GM12878 (cell line): Measurements from ENCODE around the gene MRPS18B. TPM values are rescaled to one million over a fixed set of nuclear protein-coding genes. Genes with fewer than 3 reads are reported as not detected.

Experiments used
- BACH1 ChIP-seq: fragments of 450-650 bp; IDR thresholded peaks from 2 replicates; pipeline ENCODE4 v1.6.1; 2017; ENCODE audit warnings: mild to moderate bottlenecking, borderline replicate concordance
- CHD4 ChIP-seq: fragments of 200-600 bp; sonication (generic); IDR thresholded peaks from 2 replicates; pipeline ENCODE4 v1.6.1; 2016; ENCODE audit warnings: mild to moderate bottlenecking
- DPF2 ChIP-seq: fragments of 450-650 bp; IDR thresholded peaks from 2 replicates; pipeline ENCODE4 v1.6.1; 2017; ENCODE audit warnings: mild to moderate bottlenecking
- EED ChIP-seq: sonication (generic); IDR thresholded peaks from 2 replicates; pipeline ENCODE4 v1.6.1; 2016; ENCODE audit warnings: antibody characterized with exemption, low read depth
- EZH2 ChIP-seq: IDR thresholded peaks from 2 replicates; pipeline ENCODE4 v1.6.1; 2012; ENCODE audit warnings: low read depth, mild to moderate bottlenecking, control low read depth, inconsistent platforms, low read length, borderline replicate concordance; ENCODE audit not compliant: control insufficient read depth
- GABPA ChIP-seq: IDR thresholded peaks from 2 replicates; pipeline ENCODE4 v1.6.1; 2014; ENCODE audit warnings: antibody characterized with exemption, low read depth, mild to moderate bottlenecking, inconsistent platforms
- HCFC1 ChIP-seq: fragments of 150-350 bp; IDR thresholded peaks from 2 replicates; pipeline ENCODE4 v1.6.1; 2014; ENCODE audit warnings: low read length
- JUNB ChIP-seq: IDR thresholded peaks from 2 replicates; pipeline ENCODE4 v1.6.1; 2016; ENCODE audit warnings: antibody characterized with exemption, mild to moderate bottlenecking
- KLF5 ChIP-seq: fragments of 450-650 bp; IDR thresholded peaks from 2 replicates; pipeline ENCODE4 v1.6.1; 2014; ENCODE audit warnings: mild to moderate bottlenecking; ENCODE audit not compliant: partially characterized antibody
- MTA2 ChIP-seq: fragments of 450-650 bp; IDR thresholded peaks from 2 replicates; pipeline ENCODE4 v1.6.1; 2016; ENCODE audit warnings: low read depth, mild to moderate bottlenecking, moderate library complexity
- NBN ChIP-seq: fragments of 450-650 bp; IDR thresholded peaks from 2 replicates; pipeline ENCODE4 v1.6.1; 2016
- NFXL1 ChIP-seq: fragments of 450-650 bp; IDR thresholded peaks from 2 replicates; pipeline ENCODE4 v1.6.1; 2017; ENCODE audit warnings: antibody characterized with exemption, mild to moderate bottlenecking, borderline replicate concordance
- NR2F1 ChIP-seq: fragments of 450-650 bp; conservative IDR thresholded peaks from 2 replicates; pipeline ENCODE4 v1.6.1; 2017; ENCODE audit warnings: mild to moderate bottlenecking
- POLR2A ChIP-seq: IDR thresholded peaks from 2 replicates; pipeline ENCODE4 v1.6.1; 2011; ENCODE audit warnings: low read depth, mild to moderate bottlenecking, low read length
- RFX5 ChIP-seq: IDR thresholded peaks from 2 replicates; pipeline ENCODE4 v1.6.1; 2011; ENCODE audit warnings: low read depth, low read length, improper control_type of control experiment
- STAT3 ChIP-seq: IDR thresholded peaks from 2 replicates; pipeline ENCODE4 v1.6.1; 2011; ENCODE audit warnings: low read depth, low read length, improper control_type of control experiment
- SUZ12 ChIP-seq: fragments of 200-600 bp; sonication (generic); IDR thresholded peaks from one replicate; pipeline ENCODE4 v1.6.1; 2018; ENCODE audit warnings: antibody characterized with exemption, mild to moderate bottlenecking; ENCODE audit not compliant: unreplicated experiment
- TARDBP ChIP-seq: IDR thresholded peaks from 2 replicates; pipeline ENCODE4 v1.6.1; 2016; ENCODE audit warnings: borderline replicate concordance
- ZSCAN29 ChIP-seq: fragments of 450-650 bp; IDR thresholded peaks from 2 replicates; pipeline ENCODE4 v1.6.1; 2017; ENCODE audit warnings: mild to moderate bottlenecking, moderate library complexity
- polyA plus RNA-seq, 11 experiments: library from polyadenylated mRNA; depleted of rRNA in 4 of 11; unstranded in 6 of 11; stranded (reverse) in 5 of 11; fragments of >200 nt; fragmentation: Nextera tagmentation in 4 of 11; fragmentation: Illumina TruSeq in 1 of 11; extraction: Ambion mirVana in 4 of 11; extraction: Trizol in 1 of 11; gene quantifications; 1 replicate in 1 of 11; 2 replicates in 10 of 11; pipeline versions ENCODE4 v1.2.1 to v1.2.3, GENCODE V29; 2011 to 2016; ENCODE audit warnings: inconsistent platforms in 2 of 11, missing spikeins in 2 of 11, low read depth in 1 of 11
- total RNA-seq, 4 experiments: library from RNA; depleted of rRNA in 3 of 4; stranded (reverse); fragments of >200 nt in 3 of 4; fragmentation: Illumina TruSeq in 1 of 4; extraction: Trizol in 1 of 4; gene quantifications; 2 replicates each; pipeline versions ENCODE4 v1.2.1 to v1.2.3, GENCODE V29; 2013 to 2021
- TF ChIP-seq, protein P1 (sequence below): fragments of 450-650 bp; formaldehyde crosslinking; IDR thresholded peaks from 2 replicates; pipeline ENCODE4 v1.5.0; 2022; ENCODE audit warnings: mild to moderate bottlenecking, missing genetic modification characterization
- TF ChIP-seq, protein P2 (sequence below): fragments of 450-650 bp; IDR thresholded peaks from 2 replicates; pipeline ENCODE4 v1.6.1; 2017; ENCODE audit warnings: mild to moderate bottlenecking, moderate library complexity
- TF ChIP-seq, protein P3 (sequence below): fragments of 450-650 bp; IDR thresholded peaks from 2 replicates; pipeline ENCODE4 v1.6.1; 2017; ENCODE audit warnings: low read depth, mild to moderate bottlenecking, moderate library complexity
- TF ChIP-seq, protein P4 (sequence below): IDR thresholded peaks from 2 replicates; pipeline ENCODE4 v1.6.1; 2012; ENCODE audit warnings: low read length, inconsistent platforms

Gene MRPS18B
- total and polyA plus RNA-seq, 10 of the 15 experiments (the other 5 are each of a cell fraction or from before 2014, with no cell fraction given): 80.9 to 259 (median 140) TPM

DNA sequence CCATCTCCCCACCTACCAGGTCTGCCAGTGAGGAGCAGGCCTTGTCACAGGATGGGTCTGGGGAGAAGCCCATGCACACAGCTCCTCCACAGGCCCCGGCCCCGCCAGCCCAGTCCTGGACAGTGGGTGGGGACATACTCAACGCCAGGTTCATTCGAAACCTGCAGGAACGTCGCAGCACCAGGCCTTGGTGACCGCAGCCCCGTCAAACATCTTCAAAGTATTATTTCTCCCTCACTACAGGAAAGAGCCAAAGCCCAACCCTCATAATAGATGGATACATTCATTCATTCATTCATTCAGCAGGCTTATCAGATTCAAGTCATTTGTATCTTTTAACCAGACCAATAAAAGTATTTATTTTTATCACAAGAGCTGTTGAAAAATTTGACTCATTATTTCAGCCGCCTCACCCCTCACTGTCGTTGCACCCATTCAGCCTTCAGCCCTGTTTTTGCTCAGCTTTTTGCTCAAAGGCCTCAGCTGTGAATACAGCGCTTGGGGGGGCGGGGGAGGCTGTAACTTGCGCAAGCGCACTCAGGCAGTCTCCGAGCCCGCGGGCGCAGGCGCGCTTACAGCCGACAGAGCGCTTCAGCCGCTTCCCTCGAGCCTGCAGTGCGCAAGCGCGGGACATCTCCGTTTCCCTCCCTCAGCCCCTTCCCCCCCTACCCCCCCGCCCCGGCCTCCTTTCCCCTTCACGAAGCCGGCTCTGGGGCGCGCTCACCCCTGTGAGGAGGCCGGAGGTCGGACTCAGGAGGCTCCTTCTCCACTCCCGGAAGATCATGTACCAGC, 29.0 kb downstream of the MRPS18B start, which contains the start of gene C6orf136 (continued):
- no peak for TF ChIP-seq MTA2
- TF ChIP-seq KLF5: no peak
- TF ChIP-seq EED: no peak
- TF ChIP-seq NBN: no peak
- TF ChIP-seq BACH1: no peak
- no peak for TF ChIP-seq NR2F1
- no peak for TF ChIP-seq RFX5
- TF ChIP-seq DPF2: no peak
- TF ChIP-seq, protein P1, sequence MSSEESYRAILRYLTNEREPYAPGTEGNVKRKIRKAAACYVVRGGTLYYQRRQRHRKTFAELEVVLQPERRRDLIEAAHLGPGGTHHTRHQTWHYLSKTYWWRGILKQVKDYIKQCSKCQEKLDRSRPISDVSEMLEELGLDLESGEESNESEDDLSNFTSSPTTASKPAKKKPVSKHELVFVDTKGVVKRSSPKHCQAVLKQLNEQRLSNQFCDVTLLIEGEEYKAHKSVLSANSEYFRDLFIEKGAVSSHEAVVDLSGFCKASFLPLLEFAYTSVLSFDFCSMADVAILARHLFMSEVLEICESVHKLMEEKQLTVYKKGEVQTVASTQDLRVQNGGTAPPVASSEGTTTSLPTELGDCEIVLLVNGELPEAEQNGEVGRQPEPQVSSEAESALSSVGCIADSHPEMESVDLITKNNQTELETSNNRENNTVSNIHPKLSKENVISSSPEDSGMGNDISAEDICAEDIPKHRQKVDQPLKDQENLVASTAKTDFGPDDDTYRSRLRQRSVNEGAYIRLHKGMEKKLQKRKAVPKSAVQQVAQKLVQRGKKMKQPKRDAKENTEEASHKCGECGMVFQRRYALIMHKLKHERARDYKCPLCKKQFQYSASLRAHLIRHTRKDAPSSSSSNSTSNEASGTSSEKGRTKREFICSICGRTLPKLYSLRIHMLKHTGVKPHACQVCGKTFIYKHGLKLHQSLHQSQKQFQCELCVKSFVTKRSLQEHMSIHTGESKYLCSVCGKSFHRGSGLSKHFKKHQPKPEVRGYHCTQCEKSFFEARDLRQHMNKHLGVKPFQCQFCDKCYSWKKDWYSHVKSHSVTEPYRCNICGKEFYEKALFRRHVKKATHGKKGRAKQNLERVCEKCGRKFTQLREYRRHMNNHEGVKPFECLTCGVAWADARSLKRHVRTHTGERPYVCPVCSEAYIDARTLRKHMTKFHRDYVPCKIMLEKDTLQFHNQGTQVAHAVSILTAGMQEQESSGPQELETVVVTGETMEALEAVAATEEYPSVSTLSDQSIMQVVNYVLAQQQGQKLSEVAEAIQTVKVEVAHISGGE (CRISPR knock-in tag): no peak
- TF ChIP-seq TARDBP: no peak
- no peak for TF ChIP-seq GABPA
- no peak for TF ChIP-seq JUNB
- no peak for TF ChIP-seq EZH2
- TF ChIP-seq HCFC1: no peak
- no peak for TF ChIP-seq CHD4
- TF ChIP-seq, protein P2, sequence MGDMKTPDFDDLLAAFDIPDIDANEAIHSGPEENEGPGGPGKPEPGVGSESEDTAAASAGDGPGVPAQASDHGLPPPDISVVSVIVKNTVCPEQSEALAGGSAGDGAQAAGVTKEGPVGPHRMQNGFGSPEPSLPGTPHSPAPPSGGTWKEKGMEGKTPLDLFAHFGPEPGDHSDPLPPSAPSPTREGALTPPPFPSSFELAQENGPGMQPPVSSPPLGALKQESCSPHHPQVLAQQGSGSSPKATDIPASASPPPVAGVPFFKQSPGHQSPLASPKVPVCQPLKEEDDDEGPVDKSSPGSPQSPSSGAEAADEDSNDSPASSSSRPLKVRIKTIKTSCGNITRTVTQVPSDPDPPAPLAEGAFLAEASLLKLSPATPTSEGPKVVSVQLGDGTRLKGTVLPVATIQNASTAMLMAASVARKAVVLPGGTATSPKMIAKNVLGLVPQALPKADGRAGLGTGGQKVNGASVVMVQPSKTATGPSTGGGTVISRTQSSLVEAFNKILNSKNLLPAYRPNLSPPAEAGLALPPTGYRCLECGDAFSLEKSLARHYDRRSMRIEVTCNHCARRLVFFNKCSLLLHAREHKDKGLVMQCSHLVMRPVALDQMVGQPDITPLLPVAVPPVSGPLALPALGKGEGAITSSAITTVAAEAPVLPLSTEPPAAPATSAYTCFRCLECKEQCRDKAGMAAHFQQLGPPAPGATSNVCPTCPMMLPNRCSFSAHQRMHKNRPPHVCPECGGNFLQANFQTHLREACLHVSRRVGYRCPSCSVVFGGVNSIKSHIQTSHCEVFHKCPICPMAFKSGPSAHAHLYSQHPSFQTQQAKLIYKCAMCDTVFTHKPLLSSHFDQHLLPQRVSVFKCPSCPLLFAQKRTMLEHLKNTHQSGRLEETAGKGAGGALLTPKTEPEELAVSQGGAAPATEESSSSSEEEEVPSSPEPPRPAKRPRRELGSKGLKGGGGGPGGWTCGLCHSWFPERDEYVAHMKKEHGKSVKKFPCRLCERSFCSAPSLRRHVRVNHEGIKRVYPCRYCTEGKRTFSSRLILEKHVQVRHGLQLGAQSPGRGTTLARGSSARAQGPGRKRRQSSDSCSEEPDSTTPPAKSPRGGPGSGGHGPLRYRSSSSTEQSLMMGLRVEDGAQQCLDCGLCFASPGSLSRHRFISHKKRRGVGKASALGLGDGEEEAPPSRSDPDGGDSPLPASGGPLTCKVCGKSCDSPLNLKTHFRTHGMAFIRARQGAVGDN: no peak
- TF ChIP-seq NFXL1: no peak
- TF ChIP-seq STAT3: no peak
- TF ChIP-seq, protein P3, sequence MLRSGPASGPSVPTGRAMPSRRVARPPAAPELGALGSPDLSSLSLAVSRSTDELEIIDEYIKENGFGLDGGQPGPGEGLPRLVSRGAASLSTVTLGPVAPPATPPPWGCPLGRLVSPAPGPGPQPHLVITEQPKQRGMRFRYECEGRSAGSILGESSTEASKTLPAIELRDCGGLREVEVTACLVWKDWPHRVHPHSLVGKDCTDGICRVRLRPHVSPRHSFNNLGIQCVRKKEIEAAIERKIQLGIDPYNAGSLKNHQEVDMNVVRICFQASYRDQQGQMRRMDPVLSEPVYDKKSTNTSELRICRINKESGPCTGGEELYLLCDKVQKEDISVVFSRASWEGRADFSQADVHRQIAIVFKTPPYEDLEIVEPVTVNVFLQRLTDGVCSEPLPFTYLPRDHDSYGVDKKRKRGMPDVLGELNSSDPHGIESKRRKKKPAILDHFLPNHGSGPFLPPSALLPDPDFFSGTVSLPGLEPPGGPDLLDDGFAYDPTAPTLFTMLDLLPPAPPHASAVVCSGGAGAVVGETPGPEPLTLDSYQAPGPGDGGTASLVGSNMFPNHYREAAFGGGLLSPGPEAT: no peak
- TF ChIP-seq POLR2A: no peak
- TF ChIP-seq SUZ12: no peak
- TF ChIP-seq ZSCAN29: no peak
- TF ChIP-seq, protein P4, sequence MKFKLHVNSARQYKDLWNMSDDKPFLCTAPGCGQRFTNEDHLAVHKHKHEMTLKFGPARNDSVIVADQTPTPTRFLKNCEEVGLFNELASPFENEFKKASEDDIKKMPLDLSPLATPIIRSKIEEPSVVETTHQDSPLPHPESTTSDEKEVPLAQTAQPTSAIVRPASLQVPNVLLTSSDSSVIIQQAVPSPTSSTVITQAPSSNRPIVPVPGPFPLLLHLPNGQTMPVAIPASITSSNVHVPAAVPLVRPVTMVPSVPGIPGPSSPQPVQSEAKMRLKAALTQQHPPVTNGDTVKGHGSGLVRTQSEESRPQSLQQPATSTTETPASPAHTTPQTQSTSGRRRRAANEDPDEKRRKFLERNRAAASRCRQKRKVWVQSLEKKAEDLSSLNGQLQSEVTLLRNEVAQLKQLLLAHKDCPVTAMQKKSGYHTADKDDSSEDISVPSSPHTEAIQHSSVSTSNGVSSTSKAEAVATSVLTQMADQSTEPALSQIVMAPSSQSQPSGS: no peak
